RWPE2 (cell line): ENCODE results near the gene KHDRBS2.

Experiments
- ATAC-seq: fragments of 200-7000 bp; cut with Tn5 transposase; 3 replicates; pipeline ENCODE4 v1.9.1; 2021; ENCODE audit warnings: low read depth
- DNase-seq: peaks from one replicate; pipeline ENCODE4 v3.0.0-alpha.2; 2020; ENCODE audit warnings: low spot score
- H3K27ac ChIP-seq: fragments of 450-650 bp; 2 replicates; pipeline ENCODE4 v1.5.1; 2017; ENCODE audit warnings: mild to moderate bottlenecking; ENCODE audit not compliant: poor library complexity, severe bottlenecking
- H3K27me3 ChIP-seq: fragments of 250-450 bp; sonication (Bioruptor Pico); 2 replicates; pipeline ENCODE4 v1.5.1; 2021; ENCODE audit warnings: mild to moderate bottlenecking, moderate library complexity; ENCODE audit not compliant: insufficient read depth, poor library complexity, severe bottlenecking
- H3K36me3 ChIP-seq: fragments of 250-450 bp; sonication (Bioruptor Pico); 2 replicates; pipeline ENCODE4 v1.5.1; 2020; ENCODE audit warnings: low read depth, mild to moderate bottlenecking, moderate library complexity
- H3K4me1 ChIP-seq: fragments of 250-450 bp; sonication (Bioruptor Pico); 2 replicates; pipeline ENCODE4 v1.5.1; 2021; ENCODE audit warnings: mild to moderate bottlenecking, moderate library complexity; ENCODE audit not compliant: insufficient read depth, poor library complexity, severe bottlenecking
- H3K4me3 ChIP-seq: fragments of 250-450 bp; sonication (Bioruptor Pico); 2 replicates; pipeline ENCODE4 v1.5.1; 2021; ENCODE audit warnings: mild to moderate bottlenecking, moderate library complexity; ENCODE audit not compliant: severe bottlenecking
- H3K9me3 ChIP-seq: fragments of 250-450 bp; sonication (Bioruptor Pico); 2 replicates; pipeline ENCODE4 v1.5.1; 2021; ENCODE audit warnings: mild to moderate bottlenecking, moderate library complexity; ENCODE audit not compliant: severe bottlenecking
- CTCF ChIP-seq: fragments of 450-650 bp; IDR thresholded peaks from one replicate; pipeline ENCODE4 v1.5.1; 2017; ENCODE audit warnings: mild to moderate bottlenecking, moderate library complexity; ENCODE audit not compliant: poor library complexity, severe bottlenecking

KHDRBS2 gene

GRCh38 chr6:62059901-62060300, 226.1 kb downstream of the KHDRBS2 start:
- no peaks in the 10 kb centered on the region for H3K4me1 ChIP-seq
- H3K36me3 ChIP-seq = no peaks in the 10 kb centered on the region
- no peak overlapping the region for H3K4me3 ChIP-seq
- ATAC-seq (no peak), DNase-seq (no peak)
- H3K27me3 ChIP-seq = no peaks in the 10 kb centered on the region
- H3K9me3 ChIP-seq = no peaks in the 10 kb centered on the region
- no peak overlapping the region for H3K27ac ChIP-seq
- no peak for TF ChIP-seq CTCF

- no peak for TF ChIP-seq CTCF
- ATAC-seq = no peak
Measured at GRCh38 chr6:62057300-62057699, 228.7 kb downstream of the KHDRBS2 start.

DNA sequence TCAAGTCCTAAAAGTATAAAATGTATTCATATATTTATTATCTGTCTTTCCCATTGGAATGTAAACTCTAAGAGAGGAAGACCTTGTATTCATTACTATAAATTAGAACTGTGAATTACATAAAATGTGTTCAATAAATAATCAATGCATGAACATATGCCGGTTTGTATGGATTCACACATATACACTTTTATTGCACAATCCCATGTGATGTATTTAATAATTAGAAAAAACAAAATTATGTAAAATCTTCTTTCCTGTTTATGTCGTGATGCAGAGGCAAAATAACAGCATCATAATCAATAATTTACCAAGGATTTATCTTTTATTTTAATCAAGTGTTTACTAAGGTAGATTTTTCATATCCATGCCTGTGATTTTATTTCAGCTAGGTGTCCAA, 240.5 kb downstream of the KHDRBS2 start:
- ATAC-seq (no peak), DNase-seq (no peak)
- H3K27ac ChIP-seq = no peak overlapping the region
- peaks cover 4% of the 10 kb centered on the region for H3K27me3 ChIP-seq
- H3K36me3 ChIP-seq = no peaks in the 10 kb centered on the region
- H3K4me1 ChIP-seq = no peaks in the 10 kb centered on the region
- H3K4me3 ChIP-seq = no peak overlapping the region
- TF ChIP-seq CTCF = no peak
- no peaks in the 10 kb centered on the region for H3K9me3 ChIP-seq

More at GRCh38 chr6:62057300-62057699, 228.7 kb downstream of the KHDRBS2 start:
- Histone ChIP-seq H3K27me3 (no peaks in the 10 kb centered on the region), H3K9me3 (no peaks in the 10 kb centered on the region), H3K36me3 (no peaks in the 10 kb centered on the region), H3K4me1 (no peaks in the 10 kb centered on the region), H3K27ac (no peak overlapping the region), H3K4me3 (no peak overlapping the region)
- no peak for DNase-seq

- Histone ChIP-seq H3K4me1 (no peaks in the 10 kb centered on the region), H3K27me3 (peaks cover 9% of the 10 kb centered on the region), H3K4me3 (no peak overlapping the region), H3K36me3 (no peaks in the 10 kb centered on the region), H3K9me3 (no peaks in the 10 kb centered on the region), H3K27ac (no peak overlapping the region)
- TF ChIP-seq CTCF = no peak
- no peak for DNase-seq
- no peak for ATAC-seq
Measured at GRCh38 chr6:62043084-62043483, 242.9 kb downstream of the KHDRBS2 start.

GRCh38 chr6:62042429-62042828, 243.6 kb downstream of the KHDRBS2 start:
- DNase-seq = no peak

More at GRCh38 chr6:62042429-62042828, 243.6 kb downstream of the KHDRBS2 start:
- H3K27me3 ChIP-seq = peaks cover 9% of the 10 kb centered on the region
- no peaks in the 10 kb centered on the region for H3K4me1 ChIP-seq
- no peak overlapping the region for H3K4me3 ChIP-seq
- no peak for ATAC-seq
- no peak overlapping the region for H3K27ac ChIP-seq
- H3K9me3 ChIP-seq = no peaks in the 10 kb centered on the region
- H3K36me3 ChIP-seq = no peaks in the 10 kb centered on the region
- TF ChIP-seq CTCF = no peak
